Pancreas (tissue), 10 donors: ENCODE measurements around the gene PKLR. TPM values are rescaled to one million over a fixed set of nuclear protein-coding genes. Genes with fewer than 3 reads are reported as not detected.

Experiments used
- ATAC-seq, 4 donors: fragments of 200-7000 bp; cut with Tn5 transposase; one replicate each; pipeline versions ENCODE4 v1.8.0 to v1.9.1; 2020; ENCODE audit warnings: mild to moderate bottlenecking in 4 of 4, moderate library complexity in 4 of 4
- DNase-seq, 6 donors: peaks; one replicate each; pipeline ENCODE4 v3.0.0-alpha.2; 2020
- FAIRE-seq: peaks from 2 replicates; lab custom pipeline; 2012; peaks lifted over from hg19 to GRCh38; lab: Jason Lieb, UNC
- H3K27ac ChIP-seq, 4 donors: fragments of 200-600 bp; sonication (generic); 1 replicate in 3 of 4; 2 replicates in 1 of 4; pipeline versions ENCODE4 v1.5.0 to v1.8.0; 2020
- H3K27me3 ChIP-seq, 4 donors: fragments of 200-600 bp; one replicate each; pipeline ENCODE4 v1.8.0; 2021
- H3K36me3 ChIP-seq, 3 donors: fragments of 200-600 bp; sonication (generic) in 1 of 3; one replicate each; pipeline versions ENCODE4 v1.5.0 to v1.8.0; 2020 to 2021
- H3K4me1 ChIP-seq, 3 donors: fragments of 200-600 bp; one replicate each; pipeline ENCODE4 v1.8.0; 2021
- H3K4me3 ChIP-seq, 4 donors: fragments of 200-600 bp; sonication (generic) in 2 of 4; one replicate each; pipeline versions ENCODE4 v1.5.0 to v1.8.0; 2020 to 2021
- H3K9me3 ChIP-seq, 4 donors: fragments of 200-600 bp; one replicate each; pipeline ENCODE4 v1.8.0; 2021
- WGBS, 2 donors: extraction: QIAGEN DNeasy Blood & Tissue Kit; methylation state at CpG; one replicate each; pipeline ENCODE4 v1.1.7; 2013; 5-methylcytosine and 5-hydroxymethylcytosine counted together
- intact Hi-C, 3 donors: fragments of 100-400 bp; cut with DNase I; formaldehyde crosslinking; loops; one replicate each; pipeline versions ENCODE4 v1.11.1 to v1.14.2; 2022
- polyA plus RNA-seq, 2 donors: library from polyadenylated mRNA; stranded (reverse); fragments of 200-250 nt; gene quantifications; one replicate each; pipeline ENCODE4 v1.2.3, GENCODE V29; 2013
- total RNA-seq, 6 donors: library from RNA; stranded (reverse); fragmentation: NEBNext Ultra II Directional in 4 of 6; extraction: Animal tissue kit (Norgen Biotek cat#: 25700) in 4 of 6; gene quantifications; one replicate each; pipeline versions ENCODE4 v1.2.1 to v1.2.4, GENCODE V29; 2021 to 2023
- TF ChIP-seq, protein P1 (sequence below), 4 donors: fragments of 200-600 bp; sonication (generic) in 3 of 4; IDR thresholded peaks; one replicate each; pipeline versions ENCODE4 v1.5.0 to v1.8.0; 2021; ENCODE audit warnings: antibody characterized with exemption in 4 of 4
- donor health status: healthy with polysubstance abuse.
- donor health status: DM: no; HTN: no; CAD: no; lungs with moderate emphysema.
- donor health status: DM: no; HTN: no; CAD: no.
- donor health status: control.
- donor health status: control.
- donor health status: Bipolar disorder and iron deficiency.
- donor health status: DM: yes; HTN: yes; CAD: no.
- donor health status: DM: no; HTN: no; CAD: no.
- donor health status: DM: no; HTN: no; CAD: no.
- donor health status: DM: yes; HTN: yes; CAD: no.

Gene PKLR
- total and polyA plus RNA-seq, 8 donors, result 0.19 to 0.22 TPM; not detected in 6

DNA sequence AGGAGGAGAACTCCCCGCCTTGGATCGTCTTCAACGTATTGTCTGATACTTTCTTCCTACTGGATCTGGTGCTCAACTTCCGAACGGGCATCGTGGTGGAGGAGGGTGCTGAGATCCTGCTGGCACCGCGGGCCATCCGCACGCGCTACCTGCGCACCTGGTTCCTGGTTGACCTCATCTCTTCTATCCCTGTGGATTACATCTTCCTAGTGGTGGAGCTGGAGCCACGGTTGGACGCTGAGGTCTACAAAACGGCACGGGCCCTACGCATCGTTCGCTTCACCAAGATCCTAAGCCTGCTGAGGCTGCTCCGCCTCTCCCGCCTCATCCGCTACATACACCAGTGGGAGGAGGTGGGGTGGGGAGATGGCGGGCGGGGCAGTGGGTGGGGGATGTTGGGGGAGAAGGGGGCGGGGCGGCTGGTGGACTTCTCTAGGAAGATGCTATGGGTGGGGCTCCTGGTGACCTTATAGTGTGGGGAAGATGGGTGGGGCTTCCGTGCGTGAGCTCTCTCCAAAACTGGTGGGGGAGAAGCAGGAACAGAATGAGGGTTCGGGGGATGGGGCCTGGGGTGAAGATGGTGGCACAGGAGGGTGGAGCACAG, 18.6 kb downstream of the PKLR start:
- Histone ChIP-seq H3K4me1 (no peaks in the 10 kb centered on the region), H3K27me3 (no peaks in the 10 kb centered on the region), H3K9me3 (no peaks in the 10 kb centered on the region), H3K36me3 (no peaks in the 10 kb centered on the region), H3K4me3 (no peak overlapping the region), H3K27ac (no peak overlapping the region)
- no peak for DNase-seq
- intact Hi-C loops, result loop anchor here in 1 of 3 donors (5.0 kb wide), 1 partner anchor 40 kb away; the partner anchor contains the start of gene RUSC1
- no peak for FAIRE-seq
- 94% methylated on average over 28 to 29 of the region's 29 CpGs for WGBS, 2 donors
- no peak for ATAC-seq
- TF ChIP-seq, protein P1, sequence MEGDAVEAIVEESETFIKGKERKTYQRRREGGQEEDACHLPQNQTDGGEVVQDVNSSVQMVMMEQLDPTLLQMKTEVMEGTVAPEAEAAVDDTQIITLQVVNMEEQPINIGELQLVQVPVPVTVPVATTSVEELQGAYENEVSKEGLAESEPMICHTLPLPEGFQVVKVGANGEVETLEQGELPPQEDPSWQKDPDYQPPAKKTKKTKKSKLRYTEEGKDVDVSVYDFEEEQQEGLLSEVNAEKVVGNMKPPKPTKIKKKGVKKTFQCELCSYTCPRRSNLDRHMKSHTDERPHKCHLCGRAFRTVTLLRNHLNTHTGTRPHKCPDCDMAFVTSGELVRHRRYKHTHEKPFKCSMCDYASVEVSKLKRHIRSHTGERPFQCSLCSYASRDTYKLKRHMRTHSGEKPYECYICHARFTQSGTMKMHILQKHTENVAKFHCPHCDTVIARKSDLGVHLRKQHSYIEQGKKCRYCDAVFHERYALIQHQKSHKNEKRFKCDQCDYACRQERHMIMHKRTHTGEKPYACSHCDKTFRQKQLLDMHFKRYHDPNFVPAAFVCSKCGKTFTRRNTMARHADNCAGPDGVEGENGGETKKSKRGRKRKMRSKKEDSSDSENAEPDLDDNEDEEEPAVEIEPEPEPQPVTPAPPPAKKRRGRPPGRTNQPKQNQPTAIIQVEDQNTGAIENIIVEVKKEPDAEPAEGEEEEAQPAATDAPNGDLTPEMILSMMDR (IDR thresholded peaks at IDR 0.05), result no peak

DNA sequence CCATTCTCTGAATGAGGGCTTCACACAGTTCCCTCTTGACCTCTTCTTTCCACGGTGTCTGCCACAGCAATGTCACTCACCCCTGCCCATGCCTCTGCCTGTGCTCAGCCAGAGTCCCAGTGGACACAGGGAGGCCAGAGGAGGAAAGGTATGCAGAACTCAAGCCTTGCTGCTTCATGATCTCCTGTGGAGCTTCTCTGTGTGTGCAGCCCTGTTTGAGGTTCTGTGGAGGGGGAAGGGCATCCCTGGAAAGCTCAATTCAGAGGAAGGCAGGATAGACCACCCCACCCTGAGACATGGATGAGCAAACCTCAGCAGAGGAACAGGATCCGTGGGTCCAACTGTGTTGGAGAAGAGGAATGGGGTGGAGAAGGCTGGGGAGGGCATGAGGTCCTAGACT, 22.0 kb downstream of the PKLR start:
- no peak for FAIRE-seq
- Histone ChIP-seq H3K36me3 (no peaks in the 10 kb centered on the region), H3K9me3 (no peaks in the 10 kb centered on the region), H3K27ac (no peak overlapping the region), H3K4me3 (no peak overlapping the region), H3K4me1 (no peaks in the 10 kb centered on the region), H3K27me3 (no peaks in the 10 kb centered on the region)
- intact Hi-C loops, result loop anchor here in 1 of 3 donors (5.0 kb wide), 1 partner anchor 33 kb away; no protein-coding TSS in a partner anchor
- TF ChIP-seq, protein P1 (IDR thresholded peaks at IDR 0.05), result no peak
- DNase-seq, result no peak
- no peak for ATAC-seq
- WGBS, 2 donors, result 66 to 77% methylated on average over 2 of the region's 2 CpGs

DNA sequence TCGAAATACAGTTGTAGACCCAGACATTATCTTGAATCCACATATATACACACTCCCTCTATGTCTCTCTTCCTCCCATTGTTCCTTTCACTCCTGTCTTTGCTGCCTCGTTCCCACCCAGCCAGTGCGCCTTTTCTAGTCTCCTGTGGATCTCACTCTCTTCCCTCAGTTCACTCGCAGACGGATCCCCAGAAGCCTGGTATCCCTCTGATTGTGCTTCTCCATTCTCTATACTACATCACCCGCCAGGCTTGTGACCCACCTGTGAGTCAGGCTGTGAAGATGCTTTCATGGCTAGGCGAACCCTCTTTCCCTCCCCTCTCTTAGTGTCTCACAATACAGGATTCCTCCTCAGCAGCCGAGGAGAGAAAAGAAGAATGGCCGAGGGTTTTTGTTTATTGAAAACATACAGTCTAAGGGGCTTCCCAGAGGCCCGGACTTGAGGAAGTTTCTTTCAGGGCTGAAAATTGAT, 22.5 kb downstream of the PKLR start:
- WGBS, 2 donors, result 55 to 64% methylated on average over 10 of the region's 10 CpGs
- H3K4me1 ChIP-seq, result no peaks in the 10 kb centered on the region
- H3K27me3 ChIP-seq, result no peaks in the 10 kb centered on the region
- no peak overlapping the region for H3K4me3 ChIP-seq
- no peak for DNase-seq
- H3K27ac ChIP-seq, result no peak overlapping the region
- no peak for FAIRE-seq
- intact Hi-C loops, result loop anchor here in 1 of 3 donors (5.0 kb wide), 1 partner anchor 34 kb away; no protein-coding TSS in a partner anchor
- ATAC-seq, result no peak
- H3K9me3 ChIP-seq, result no peaks in the 10 kb centered on the region
- TF ChIP-seq, protein P1 (IDR thresholded peaks at IDR 0.05), result no peak
- H3K36me3 ChIP-seq, result no peaks in the 10 kb centered on the region

DNA sequence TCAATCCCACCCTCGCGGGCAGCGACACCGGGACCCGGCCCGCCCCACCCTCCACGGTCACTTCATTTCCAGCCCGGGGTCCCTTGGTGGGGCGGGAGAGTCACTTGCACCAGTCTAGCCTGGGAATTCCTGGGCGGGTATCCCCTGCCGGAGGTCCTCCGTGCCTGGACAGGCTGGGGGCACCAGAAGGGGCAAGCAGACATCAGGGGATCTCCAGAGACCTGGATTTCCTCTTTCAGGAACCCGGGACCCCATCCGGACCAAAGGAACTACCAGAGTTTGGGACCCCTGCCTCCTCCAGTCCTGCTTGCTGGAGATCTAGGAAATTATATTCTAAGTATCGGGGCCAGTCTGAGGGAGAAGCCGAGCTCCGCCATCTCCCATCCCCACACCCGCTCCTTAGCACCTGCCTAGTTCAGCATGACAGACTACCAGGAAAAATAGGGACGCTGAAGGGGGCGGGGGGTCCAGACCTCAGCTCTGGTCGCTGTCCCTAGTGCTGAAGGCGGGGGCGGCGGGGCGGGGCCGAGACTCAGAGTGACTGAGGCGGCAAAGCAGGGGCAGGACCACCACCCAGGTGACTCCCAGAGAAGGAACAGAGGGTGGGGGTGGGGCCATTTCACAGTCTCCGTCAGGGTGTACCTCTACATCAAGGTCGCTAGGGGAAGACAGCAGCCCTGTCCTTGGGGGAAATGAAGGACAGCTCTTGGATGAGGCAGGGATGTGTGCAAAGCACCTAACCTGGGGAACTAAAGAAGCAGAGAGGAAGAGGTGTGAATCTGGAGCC, 23.1 kb downstream of the PKLR start:
- Histone ChIP-seq H3K4me1 (no peaks in the 10 kb centered on the region), H3K36me3 (no peaks in the 10 kb centered on the region), H3K4me3 (peak overlapping the region; percentile 52 to 91 (median 80)), H3K9me3 (no peaks in the 10 kb centered on the region), H3K27me3 (no peaks in the 10 kb centered on the region), H3K27ac (peak overlapping the region in 3 of 4 donors; percentile 28 to 55 (median 52))
- DNase-seq (peak; percentile 55 to 84 (median 66)), FAIRE-seq (no peak), ATAC-seq (peak; percentile 13 to 39 (median 34))
- 1% methylated on average over 29 of the region's 29 CpGs for WGBS, 2 donors
- TF ChIP-seq, protein P1 (IDR thresholded peaks at IDR 0.05), result peak in 1 of 4 donors; percentile 20
- intact Hi-C loops, result loop anchor here in 1 of 3 donors (5.0 kb wide), 1 partner anchor 34 kb away; no protein-coding TSS in a partner anchor
